ENCODE data around the gene SH3RF2.

The SH3RF2 gene

DNA sequence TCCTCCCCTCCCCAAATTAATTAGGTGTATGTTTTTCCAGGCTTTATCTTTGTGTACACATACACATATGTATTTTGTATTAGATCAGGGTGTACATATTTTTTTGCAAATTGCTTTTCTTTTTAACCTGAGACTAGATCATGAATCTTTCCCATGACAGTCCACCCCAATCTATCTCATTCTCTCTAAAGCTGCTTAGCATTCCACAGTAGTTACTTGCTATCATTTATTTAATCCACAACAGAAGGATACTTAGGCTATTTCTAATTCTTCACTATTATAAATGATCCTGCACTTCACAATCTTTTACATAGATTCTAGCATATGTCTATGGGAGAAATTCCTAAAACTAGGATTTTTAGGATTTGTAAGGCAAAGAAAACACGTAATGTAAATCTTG, 43.9 kb downstream of the SH3RF2 start:
- no peaks in the 10 kb centered on the region for H3K36me3 ChIP-seq (ENCODE audit: control insufficient read depth, insufficient read depth, low read length, severe bottlenecking)
- no peak for DNase-seq (ENCODE audit: low read depth)
- H3K4me1 ChIP-seq (ENCODE audit: control insufficient read depth, insufficient read depth, low read length): peaks cover 18% of the 10 kb centered on the region
- no peaks in the 10 kb centered on the region for H3K27me3 ChIP-seq (replicated peaks; ENCODE audit: control insufficient read depth, insufficient read depth, low read length)
- H3K4me3 ChIP-seq (ENCODE audit: low read length): no peak overlapping the region
- H3K9ac ChIP-seq (ENCODE audit: low read length): no peak overlapping the region
- no peaks in the 10 kb centered on the region for H3K9me3 ChIP-seq (ENCODE audit: control insufficient read depth, low read length)

DNA sequence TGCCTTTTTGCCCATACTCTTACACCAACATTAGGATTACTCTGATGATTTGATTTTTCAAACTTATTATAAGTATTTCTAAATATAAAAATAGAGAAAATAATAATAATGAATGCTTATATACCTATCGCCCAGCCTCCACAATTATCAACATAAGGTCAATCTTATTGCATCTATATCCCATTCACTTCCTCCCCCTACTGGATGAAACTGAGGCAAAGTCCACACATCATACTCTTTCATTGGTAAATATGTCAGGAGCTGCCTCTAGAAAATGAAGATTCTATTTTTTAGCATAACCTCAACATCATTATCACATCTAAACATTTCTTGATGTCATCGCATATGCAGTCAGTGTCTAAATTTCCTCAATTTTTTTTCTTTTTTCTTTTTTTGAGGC, 44.3 kb downstream of the SH3RF2 start:
- Histone ChIP-seq H3K4me3 (ENCODE audit: low read length) (no peak overlapping the region), H3K36me3 (ENCODE audit: control insufficient read depth, insufficient read depth, low read length, severe bottlenecking) (no peaks in the 10 kb centered on the region), H3K9ac (ENCODE audit: low read length) (no peak overlapping the region), H3K9me3 (ENCODE audit: control insufficient read depth, low read length) (no peaks in the 10 kb centered on the region), H3K4me1 (ENCODE audit: control insufficient read depth, insufficient read depth, low read length) (peaks cover 14% of the 10 kb centered on the region), H3K27me3 (replicated peaks; ENCODE audit: control insufficient read depth, insufficient read depth, low read length) (no peaks in the 10 kb centered on the region)
- DNase-seq (ENCODE audit: low read depth): no peak

DNA sequence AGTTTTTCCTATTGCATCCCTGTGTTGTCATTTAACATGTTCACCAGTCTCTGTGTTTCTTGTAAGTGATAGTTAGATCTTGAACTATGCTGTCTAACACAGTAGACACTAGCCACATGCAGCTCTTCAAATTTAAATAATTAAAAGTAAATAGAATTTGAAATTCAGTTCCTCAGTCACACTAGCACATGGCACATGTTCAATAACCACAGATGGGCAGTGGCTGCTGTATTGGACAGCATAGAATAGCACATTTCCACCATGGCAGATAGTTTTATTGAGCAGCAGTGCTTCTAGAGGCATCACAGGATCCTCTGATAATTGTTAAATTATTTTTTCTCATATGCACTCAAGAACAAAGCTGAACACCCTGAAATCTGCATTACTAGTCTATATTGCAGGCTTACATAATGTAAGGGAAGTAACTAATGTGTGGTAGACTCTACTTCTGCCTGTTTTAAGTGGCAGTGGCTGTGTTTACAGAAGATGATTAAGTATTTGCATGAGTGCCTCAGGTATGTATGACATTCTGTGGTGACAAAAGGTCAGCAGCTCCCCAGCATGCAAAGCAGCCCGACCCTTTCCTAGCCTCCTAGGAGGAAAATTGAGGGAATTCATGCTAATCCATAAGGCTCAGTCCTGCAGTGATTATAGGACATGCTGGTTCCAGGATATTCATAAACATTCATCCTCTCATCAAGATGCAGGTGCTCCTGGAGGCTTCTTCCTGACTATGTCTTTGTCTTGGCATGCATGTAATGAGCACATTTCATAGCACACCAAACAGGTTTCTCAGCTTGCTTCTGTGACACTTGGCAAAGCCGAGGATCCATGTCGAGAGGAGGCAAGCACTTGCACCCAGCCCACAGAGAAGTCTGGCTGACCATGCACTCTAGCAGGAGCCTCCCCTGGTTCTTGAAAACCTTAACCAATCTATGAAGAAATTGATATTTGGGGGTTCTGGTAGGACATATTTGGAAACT, 45.5 kb downstream of the SH3RF2 start:
- Histone ChIP-seq H3K27me3 (replicated peaks; ENCODE audit: control insufficient read depth, insufficient read depth, low read length) (peaks cover 2% of the 10 kb centered on the region), H3K9me3 (ENCODE audit: control insufficient read depth, low read length) (no peaks in the 10 kb centered on the region), H3K4me1 (ENCODE audit: control insufficient read depth, insufficient read depth, low read length) (peaks cover 14% of the 10 kb centered on the region), H3K9ac (ENCODE audit: low read length) (no peak overlapping the region), H3K36me3 (ENCODE audit: control insufficient read depth, insufficient read depth, low read length, severe bottlenecking) (no peaks in the 10 kb centered on the region), H3K4me3 (ENCODE audit: low read length) (no peak overlapping the region)
- no peak for DNase-seq (ENCODE audit: low read depth)

DNA sequence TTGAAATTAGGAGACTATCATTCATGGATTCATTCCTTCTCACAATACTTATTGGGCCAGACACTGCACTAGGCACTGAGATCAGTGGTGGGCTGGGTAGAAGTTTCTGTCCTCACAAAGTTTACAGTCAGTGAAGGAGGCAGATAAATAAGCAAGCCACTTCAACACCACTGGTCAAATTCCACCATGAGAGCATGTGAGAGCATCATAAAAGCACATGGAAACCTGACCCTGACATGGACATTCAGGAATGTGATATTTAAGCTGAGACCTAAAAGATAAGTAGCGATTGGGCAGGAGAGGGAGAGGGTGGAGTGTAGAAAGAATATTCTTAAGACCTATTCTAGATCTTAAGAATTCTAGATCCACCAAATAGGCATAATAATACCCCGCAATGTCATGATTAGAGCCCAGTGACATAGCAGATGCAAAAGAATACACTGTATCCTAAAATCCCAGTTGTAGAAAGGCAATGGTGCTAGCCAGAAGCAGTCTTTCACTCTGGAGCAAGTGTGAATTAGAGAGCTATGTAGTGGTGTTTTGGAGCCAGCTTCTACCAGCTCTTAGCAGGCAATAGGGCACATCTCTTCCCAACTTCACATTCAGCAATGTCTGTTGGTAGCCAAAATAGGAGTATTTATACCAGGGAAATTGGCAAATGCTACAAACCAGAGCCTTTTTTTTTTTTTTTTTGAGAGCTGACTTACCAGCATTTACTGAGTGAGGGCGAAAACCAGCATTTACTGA, 46.4 kb downstream of the SH3RF2 start:
- H3K9me3 ChIP-seq (ENCODE audit: control insufficient read depth, low read length): no peaks in the 10 kb centered on the region
- no peak overlapping the region for H3K9ac ChIP-seq (ENCODE audit: low read length)
- peaks cover 14% of the 10 kb centered on the region for H3K4me1 ChIP-seq (ENCODE audit: control insufficient read depth, insufficient read depth, low read length)
- H3K4me3 ChIP-seq (ENCODE audit: low read length): no peak overlapping the region
- DNase-seq (ENCODE audit: low read depth): no peak
- H3K27me3 ChIP-seq (replicated peaks; ENCODE audit: control insufficient read depth, insufficient read depth, low read length): peaks cover 2% of the 10 kb centered on the region
- H3K36me3 ChIP-seq (ENCODE audit: control insufficient read depth, insufficient read depth, low read length, severe bottlenecking): no peaks in the 10 kb centered on the region

DNA sequence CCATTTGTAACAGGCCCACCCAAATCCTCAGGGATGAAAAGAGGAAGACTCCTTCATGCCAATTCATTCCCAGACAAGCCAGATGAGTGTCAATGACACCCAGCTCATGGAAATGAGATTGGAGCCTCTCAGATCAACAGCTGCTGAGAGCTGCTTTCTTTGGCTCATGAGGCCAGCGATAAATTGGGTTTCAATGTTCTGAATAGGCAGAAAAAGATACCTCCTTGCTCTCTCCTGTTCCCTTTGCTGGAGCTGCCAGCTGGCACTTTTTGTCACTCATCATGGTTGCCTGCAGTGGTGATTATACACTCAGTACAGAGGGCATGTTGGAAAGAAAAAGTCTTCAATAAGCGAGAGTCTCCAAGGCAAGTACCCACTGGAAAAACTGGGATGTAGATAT, 47.1 kb downstream of the SH3RF2 start:
- Histone ChIP-seq H3K9me3 (ENCODE audit: control insufficient read depth, low read length) (no peaks in the 10 kb centered on the region), H3K4me1 (ENCODE audit: control insufficient read depth, insufficient read depth, low read length) (peaks cover 10% of the 10 kb centered on the region), H3K4me3 (ENCODE audit: low read length) (no peak overlapping the region), H3K9ac (ENCODE audit: low read length) (no peak overlapping the region), H3K36me3 (ENCODE audit: control insufficient read depth, insufficient read depth, low read length, severe bottlenecking) (no peaks in the 10 kb centered on the region), H3K27me3 (replicated peaks; ENCODE audit: control insufficient read depth, insufficient read depth, low read length) (peaks cover 2% of the 10 kb centered on the region)
- DNase-seq (ENCODE audit: low read depth): no peak

DNA sequence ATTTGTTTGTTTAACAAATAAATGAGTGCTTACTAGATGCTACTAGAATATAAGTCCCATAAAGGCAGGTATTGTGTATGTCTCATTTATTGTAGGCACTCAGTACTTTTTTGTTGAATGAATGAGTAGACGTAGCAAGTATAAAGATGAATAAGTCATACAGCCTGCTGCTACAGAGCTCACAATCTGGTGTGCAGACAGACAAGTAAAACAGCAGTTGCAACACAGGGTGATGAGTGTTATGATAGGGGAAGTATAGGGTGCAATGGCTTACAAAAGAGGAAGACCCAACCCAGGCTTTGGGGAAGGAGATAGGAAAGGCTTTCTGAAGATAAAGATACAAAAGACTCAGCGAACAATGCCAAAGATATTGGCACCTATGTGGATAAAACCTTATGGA, 47.7 kb downstream of the SH3RF2 start:
- Histone ChIP-seq H3K4me1 (ENCODE audit: control insufficient read depth, insufficient read depth, low read length) (peaks cover 6% of the 10 kb centered on the region), H3K9ac (ENCODE audit: low read length) (no peak overlapping the region), H3K27me3 (replicated peaks; ENCODE audit: control insufficient read depth, insufficient read depth, low read length) (peaks cover 2% of the 10 kb centered on the region), H3K4me3 (ENCODE audit: low read length) (no peak overlapping the region), H3K36me3 (ENCODE audit: control insufficient read depth, insufficient read depth, low read length, severe bottlenecking) (no peaks in the 10 kb centered on the region), H3K9me3 (ENCODE audit: control insufficient read depth, low read length) (no peaks in the 10 kb centered on the region)
- DNase-seq (ENCODE audit: low read depth): no peak

DNA sequence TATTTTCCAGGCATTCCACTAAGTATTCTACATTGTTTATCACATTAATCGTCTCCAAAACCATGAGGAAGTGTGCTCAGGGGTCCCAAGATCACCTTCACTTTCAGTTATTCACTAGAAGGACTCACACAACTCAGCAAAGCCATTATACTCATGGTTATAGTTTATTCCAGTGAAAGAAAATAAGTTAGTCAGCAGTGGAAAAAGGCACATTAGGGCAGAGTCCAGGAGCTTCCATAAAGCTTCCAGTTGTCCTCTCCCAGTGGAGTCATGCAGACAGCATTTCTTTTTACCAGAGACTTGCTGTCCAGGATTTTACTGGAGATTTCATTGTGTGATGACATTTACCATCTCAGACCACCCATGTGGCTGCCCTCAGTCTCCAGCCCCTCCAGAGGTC, 51.5 kb downstream of the SH3RF2 start:
- Histone ChIP-seq H3K9me3 (ENCODE audit: control insufficient read depth, low read length) (no peaks in the 10 kb centered on the region), H3K4me3 (ENCODE audit: low read length) (no peak overlapping the region), H3K36me3 (ENCODE audit: control insufficient read depth, insufficient read depth, low read length, severe bottlenecking) (no peaks in the 10 kb centered on the region), H3K4me1 (ENCODE audit: control insufficient read depth, insufficient read depth, low read length) (peaks cover 3% of the 10 kb centered on the region), H3K9ac (ENCODE audit: low read length) (no peak overlapping the region), H3K27me3 (replicated peaks; ENCODE audit: control insufficient read depth, insufficient read depth, low read length) (peaks cover 2% of the 10 kb centered on the region)
- DNase-seq (ENCODE audit: low read depth): no peak

DNA sequence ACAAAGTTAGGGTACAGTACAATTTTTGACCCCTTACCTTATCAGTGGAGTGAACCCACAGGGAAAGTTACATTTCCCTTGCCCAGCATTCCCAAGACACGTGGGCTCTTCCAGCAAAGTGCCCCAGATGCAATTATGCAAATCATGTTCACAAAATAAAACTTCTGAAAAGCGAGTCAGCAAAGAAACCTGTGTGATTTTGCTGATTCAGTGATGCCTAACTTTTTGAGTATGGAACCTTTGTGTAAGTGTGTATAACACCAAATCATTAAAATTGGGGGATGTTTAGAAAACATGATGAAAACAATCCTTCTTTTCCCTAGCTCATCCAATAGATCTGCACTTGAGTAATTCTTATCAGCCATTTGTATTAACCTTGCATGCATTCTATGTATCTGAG, 52.6 kb downstream of the SH3RF2 start:
- Histone ChIP-seq H3K4me3 (ENCODE audit: low read length) (no peak overlapping the region), H3K27me3 (replicated peaks; ENCODE audit: control insufficient read depth, insufficient read depth, low read length) (peaks cover 2% of the 10 kb centered on the region), H3K4me1 (ENCODE audit: control insufficient read depth, insufficient read depth, low read length) (peaks cover 3% of the 10 kb centered on the region), H3K9ac (ENCODE audit: low read length) (no peak overlapping the region), H3K36me3 (ENCODE audit: control insufficient read depth, insufficient read depth, low read length, severe bottlenecking) (no peaks in the 10 kb centered on the region), H3K9me3 (ENCODE audit: control insufficient read depth, low read length) (no peaks in the 10 kb centered on the region)
- no peak for DNase-seq (ENCODE audit: low read depth)

DNA sequence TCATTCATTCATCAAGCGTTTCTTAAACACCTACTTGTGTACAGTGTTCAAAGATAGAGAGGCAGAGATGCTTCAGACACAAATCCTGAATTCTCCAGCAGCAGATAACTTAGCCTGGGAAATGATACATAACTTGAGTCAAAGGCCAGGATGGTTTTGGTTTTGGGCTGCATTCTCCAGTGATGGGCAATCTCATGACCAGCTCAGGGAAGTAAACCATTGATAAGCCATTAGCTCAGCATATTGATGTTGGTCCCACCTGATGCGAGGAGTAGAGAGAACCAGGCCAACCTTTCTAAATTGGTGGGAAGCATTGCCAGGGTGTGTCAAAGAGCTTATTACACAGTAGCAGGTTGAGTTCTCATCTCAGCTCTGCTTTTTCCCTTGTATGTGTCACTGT, 53.0 kb downstream of the SH3RF2 start:
- no peaks in the 10 kb centered on the region for H3K9me3 ChIP-seq (ENCODE audit: control insufficient read depth, low read length)
- peaks cover 3% of the 10 kb centered on the region for H3K4me1 ChIP-seq (ENCODE audit: control insufficient read depth, insufficient read depth, low read length)
- peaks cover 2% of the 10 kb centered on the region for H3K27me3 ChIP-seq (replicated peaks; ENCODE audit: control insufficient read depth, insufficient read depth, low read length)
- no peak overlapping the region for H3K4me3 ChIP-seq (ENCODE audit: low read length)
- no peak for DNase-seq (ENCODE audit: low read depth)
- H3K9ac ChIP-seq (ENCODE audit: low read length): no peak overlapping the region
- no peaks in the 10 kb centered on the region for H3K36me3 ChIP-seq (ENCODE audit: control insufficient read depth, insufficient read depth, low read length, severe bottlenecking)

DNA sequence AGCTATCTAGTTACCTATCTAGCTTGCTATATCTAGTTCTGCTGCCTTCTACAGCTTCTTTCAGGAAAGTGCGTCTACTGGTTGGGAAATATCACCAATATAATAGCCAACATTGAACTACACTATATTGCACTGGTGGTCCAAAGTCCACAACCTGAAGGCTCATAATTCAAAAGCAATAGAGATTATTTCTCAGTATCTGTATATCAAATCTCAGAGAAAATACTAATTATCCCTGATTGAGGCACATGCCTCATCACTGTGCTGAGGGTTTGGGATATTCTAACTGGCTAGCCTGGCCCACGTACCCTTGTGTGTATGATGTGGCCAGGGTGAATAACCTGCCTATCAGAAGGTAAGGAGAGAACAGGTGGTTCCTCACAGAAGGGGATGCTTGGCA, 53.8 kb downstream of the SH3RF2 start:
- DNase-seq (ENCODE audit: low read depth): no peak
- H3K27me3 ChIP-seq (replicated peaks; ENCODE audit: control insufficient read depth, insufficient read depth, low read length): peaks cover 2% of the 10 kb centered on the region

DNA sequence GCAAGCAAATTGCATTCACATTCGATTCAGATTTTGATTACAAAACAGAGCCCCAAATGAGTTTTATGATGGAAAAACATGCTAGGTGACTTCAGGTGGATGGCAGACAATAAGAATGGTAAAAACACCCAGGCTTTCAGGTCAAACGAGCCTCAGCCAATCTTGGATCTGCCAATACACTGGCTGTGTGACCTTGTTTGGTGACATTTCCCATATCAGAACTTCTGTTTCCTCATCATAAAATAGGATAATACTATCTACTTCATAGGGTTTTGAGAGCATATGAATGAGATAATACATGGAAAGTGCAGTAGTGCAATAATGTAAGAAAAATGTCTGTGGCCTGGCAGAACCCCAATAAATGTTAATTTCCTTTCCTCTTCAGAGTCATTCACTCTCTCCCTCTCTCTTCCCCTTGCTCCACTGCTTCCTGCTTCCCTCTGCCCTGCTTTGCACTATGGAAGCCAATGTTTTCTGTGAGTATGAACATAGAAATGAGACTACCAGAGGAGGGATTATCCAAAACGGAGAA, 54.7 kb downstream of the SH3RF2 start:
- Histone ChIP-seq H3K27me3 (replicated peaks; ENCODE audit: control insufficient read depth, insufficient read depth, low read length) (peaks cover 2% of the 10 kb centered on the region), H3K9me3 (ENCODE audit: control insufficient read depth, low read length) (no peaks in the 10 kb centered on the region), H3K36me3 (ENCODE audit: control insufficient read depth, insufficient read depth, low read length, severe bottlenecking) (no peaks in the 10 kb centered on the region), H3K9ac (ENCODE audit: low read length) (no peak overlapping the region), H3K4me3 (ENCODE audit: low read length) (no peak overlapping the region), H3K4me1 (ENCODE audit: control insufficient read depth, insufficient read depth, low read length) (peaks cover 3% of the 10 kb centered on the region)
- DNase-seq (ENCODE audit: low read depth): peak; percentile 28

More for the DNA sequence above, 53.8 kb downstream of the SH3RF2 start:
- Histone ChIP-seq H3K9ac (ENCODE audit: low read length) (no peak overlapping the region), H3K4me1 (ENCODE audit: control insufficient read depth, insufficient read depth, low read length) (peaks cover 3% of the 10 kb centered on the region), H3K9me3 (ENCODE audit: control insufficient read depth, low read length) (no peaks in the 10 kb centered on the region), H3K4me3 (ENCODE audit: low read length) (no peak overlapping the region), H3K36me3 (ENCODE audit: control insufficient read depth, insufficient read depth, low read length, severe bottlenecking) (no peaks in the 10 kb centered on the region)
